Measurements from ENCODE around the gene SLIT3.

GRCh38 chr5:168661593-168662485 lies 639.1 kb downstream of the SLIT3 start:
- TF ChIP-seq POLR2A (IDR thresholded peaks at IDR 0.05) (no peak), CTCF (IDR thresholded peaks at IDR 0.05 in 4 of 5, conservative IDR thresholded peaks at IDR 0.05 in 1 of 5) (no peak)

Measured in gastrocnemius medialis (tissue), 4 donors.